ENCODE results near the gene PRIM2. TPM values are rescaled to one million over a fixed set of nuclear protein-coding genes. Genes with fewer than 3 reads are reported as not detected.

The PRIM2 gene
- total RNA-seq, result 19.6 TPM

GRCh38 chr6:57317060-57317943 lies at the start of gene PRIM2:
PRIM2 (plus strand) TSS chr6:57317630; CDS start chr6:57318446, 816 bp downstream.

Small RNA genes within 50 kb of the gene (small RNA-seq; reads per million reads assigned to genes)
- gene MIR548U (ENCODE audit: low replicate concordance), result not detected

Other genes starting within 250 kb of the PRIM2 start
- gene ZNF451, start 227.4 kb upstream of the PRIM2 start, total RNA-seq, result 82.0 TPM
- 4.0 TPM for gene BAG2, start 145.3 kb upstream of the PRIM2 start, total RNA-seq
- 18.8 TPM for gene RAB23, start 95.3 kb upstream of the PRIM2 start, total RNA-seq

Measured in metanephros (tissue), 2 donors.